Activated T-helper 1 cell treated with Interleukin-2 at 50 U/mL for 16 hours (primary cell): ENCODE data around the gene CXCR4.
"Not testable (repeated sequence)": the region's sequence is repeated elsewhere in the genome, so short reads cannot be mapped to it uniquely, and the experiment has no call there.

Experiments used
- DNase-seq: peaks from one replicate; pipeline ENCODE4 v3.0.0-alpha.2; 2020; ENCODE audit warnings: low read depth

The CXCR4 gene

DNA sequence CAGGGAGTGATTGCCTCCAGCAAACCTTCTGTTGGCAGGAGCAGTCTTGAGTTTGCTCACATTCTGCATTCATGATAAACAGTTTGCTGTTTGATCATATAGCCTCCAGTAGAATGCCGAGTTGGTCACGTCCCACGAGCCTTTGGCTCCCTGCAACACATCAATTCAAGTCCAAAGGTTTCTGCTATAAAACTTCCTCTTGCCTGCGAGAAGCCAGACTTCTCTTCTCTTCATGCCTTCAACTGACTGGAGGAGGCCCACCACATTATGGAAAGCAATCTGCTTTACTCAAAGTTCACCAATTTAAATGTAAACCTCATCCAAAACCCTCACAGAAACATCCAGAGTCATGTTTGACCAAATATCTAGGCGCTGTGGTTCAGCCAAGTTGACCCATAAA is 40.8 kb downstream of the CXCR4 start:
- no peak for DNase-seq

DNA sequence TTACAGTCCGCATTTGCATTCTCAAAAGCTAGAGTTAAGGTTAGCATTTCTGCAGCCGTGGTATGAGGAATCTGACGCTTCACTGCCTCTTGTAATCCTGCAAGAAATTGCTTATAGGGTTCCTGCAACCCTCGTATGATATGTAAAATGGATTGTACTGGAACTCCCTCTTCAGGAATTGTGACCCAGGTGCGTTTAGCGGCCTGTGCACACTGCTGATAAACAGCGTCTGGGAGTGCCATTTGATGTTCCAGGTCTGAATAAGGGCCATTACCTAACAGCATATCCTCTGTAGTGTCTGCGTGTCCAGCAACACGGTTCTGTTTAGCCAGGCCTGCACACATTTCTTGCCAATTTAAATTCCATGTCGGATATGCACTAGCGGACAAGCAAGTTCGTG is 42.5 kb downstream of the CXCR4 start:
- DNase-seq: no peak

DNA sequence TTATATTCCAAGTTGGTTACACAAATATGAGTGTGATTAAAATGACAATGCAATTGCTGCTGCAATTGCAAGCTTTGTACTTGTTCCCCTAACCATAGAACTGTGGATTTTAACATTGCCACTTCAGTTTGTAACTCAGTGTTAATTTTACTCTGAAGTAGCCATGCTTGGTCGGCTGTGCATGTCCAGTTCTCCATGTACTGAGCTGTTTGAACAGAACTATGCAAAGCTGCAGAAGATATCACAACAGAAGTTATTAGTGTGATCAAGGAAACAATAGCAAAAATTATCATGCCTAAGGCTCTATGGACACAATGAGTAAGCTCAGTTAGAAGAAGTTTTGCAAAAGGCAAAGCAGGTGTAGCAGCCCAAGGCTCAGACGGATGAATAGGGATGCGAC is 45.3 kb downstream of the CXCR4 start:
- DNase-seq: no peak

DNA sequence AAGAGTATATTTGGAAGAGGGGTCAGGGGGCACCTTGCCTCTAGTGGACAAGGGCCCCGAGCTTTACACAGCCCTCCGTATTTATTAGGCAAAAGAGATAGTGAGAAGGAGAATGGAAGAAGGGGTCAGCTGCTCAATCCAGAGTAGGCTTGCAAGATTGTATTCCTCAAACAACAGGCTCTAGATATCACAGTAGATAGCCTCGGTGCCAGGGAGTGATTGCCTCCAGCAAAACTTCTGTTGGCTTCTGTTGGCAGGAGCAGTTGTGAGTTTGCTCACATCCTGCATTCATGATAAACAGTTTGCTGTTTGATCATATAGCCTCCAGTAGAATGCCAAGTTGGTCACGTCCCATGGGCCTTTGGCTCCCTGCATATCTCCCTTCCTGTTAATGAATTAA is 46.1 kb downstream of the CXCR4 start:
- DNase-seq: not testable (repeated sequence)

DNA sequence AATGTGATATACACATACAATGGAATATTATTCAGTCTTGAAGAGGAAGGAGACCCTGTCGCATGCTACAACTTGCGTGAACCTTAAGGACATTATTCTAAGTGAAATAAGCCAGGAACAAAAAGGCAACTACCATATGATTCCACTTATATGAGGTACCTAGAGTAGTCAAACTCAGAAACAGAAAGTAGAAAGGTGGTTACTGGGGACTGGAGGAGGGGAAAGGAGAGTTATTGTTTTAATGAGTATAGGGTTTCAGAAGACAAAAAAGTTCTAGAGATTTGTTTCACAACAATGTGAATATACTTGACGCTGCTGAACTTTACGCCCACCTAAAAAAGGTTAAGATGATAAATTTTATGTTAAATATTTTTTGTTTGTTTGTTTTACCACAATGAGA is 47.0 kb downstream of the CXCR4 start:
- no peak for DNase-seq

DNA sequence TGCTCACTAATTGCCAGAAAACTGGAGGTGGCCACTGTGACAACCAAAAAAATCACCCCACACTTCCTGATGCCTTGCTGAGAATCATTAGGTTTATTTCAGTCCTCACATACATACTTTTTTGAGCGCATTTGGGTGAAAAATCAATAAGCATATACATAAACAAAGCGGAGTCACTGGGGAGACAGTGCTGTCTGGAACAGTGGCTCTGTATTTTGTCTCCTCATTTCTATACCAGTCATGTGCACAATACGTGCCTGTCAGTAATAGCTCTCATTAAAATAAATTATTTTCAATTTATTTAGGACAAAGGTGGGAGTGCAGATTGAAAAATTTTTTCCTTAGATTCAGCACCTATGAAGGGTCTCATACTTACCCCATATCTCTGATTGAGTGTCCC is 48.2 kb downstream of the CXCR4 start:
- no peak for DNase-seq

DNA sequence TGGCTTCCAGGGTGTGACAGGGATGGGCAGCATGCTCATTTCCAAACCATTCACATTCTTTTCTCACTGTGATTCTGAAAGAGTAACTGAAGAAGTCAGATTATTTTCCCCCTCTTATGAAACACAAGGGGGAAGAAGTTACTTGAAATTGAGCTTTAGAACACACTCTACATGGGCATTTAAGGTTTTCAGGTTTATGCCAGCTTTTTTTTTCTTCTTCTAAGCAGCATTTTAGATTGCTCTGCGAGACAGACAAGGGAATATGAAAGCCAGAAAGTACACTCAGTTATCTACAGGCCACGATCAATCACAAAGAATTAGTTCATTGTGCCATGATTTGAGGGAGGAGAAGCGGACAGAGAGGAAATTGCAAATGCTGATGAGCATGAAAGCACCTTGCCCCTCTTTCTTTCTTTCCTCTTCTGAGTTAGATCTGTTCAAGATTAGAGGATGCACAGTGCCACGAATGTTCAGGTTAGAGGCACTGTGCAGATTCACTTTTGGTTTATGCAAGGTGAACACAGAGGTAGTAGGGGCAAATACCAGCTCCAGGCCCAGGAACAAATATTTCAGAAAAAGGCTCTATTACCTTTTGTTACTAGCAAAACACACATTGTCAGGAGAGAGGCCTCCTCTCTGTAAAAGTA is 49.2 kb downstream of the CXCR4 start:
- DNase-seq: no peak

DNA sequence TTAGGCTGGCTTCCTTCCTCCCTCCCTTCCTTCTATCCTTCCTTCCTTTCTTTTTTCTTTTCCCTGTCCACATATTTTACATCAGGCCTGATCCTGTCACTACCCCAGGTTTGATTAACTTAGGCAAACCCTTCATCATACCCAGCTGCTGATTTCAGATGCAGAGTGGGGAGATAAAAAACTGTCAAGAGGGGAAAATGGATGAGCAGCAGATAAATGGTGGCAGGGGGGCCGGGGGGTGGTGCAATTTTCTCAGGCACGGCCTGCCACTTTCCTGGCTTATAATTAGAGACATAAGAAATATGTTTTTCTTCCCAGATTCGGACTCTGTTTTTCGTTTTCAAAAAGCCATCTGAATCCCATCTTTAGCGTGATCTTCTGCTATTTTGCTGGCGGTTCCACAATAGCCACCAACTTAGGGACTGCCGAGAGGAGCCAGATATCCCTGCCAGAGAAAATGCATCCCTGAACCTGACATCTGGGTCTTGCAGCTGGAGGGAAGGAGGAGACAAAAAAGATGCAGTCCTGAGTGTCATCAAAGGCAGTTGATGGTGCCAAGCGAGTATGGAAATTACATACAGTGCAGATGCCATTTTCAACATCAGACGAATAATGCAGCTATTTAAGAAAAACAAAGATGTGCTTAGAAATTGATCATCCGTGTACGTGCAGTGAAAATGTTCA is 49.9 kb downstream of the CXCR4 start:
- no peak for DNase-seq

DNA sequence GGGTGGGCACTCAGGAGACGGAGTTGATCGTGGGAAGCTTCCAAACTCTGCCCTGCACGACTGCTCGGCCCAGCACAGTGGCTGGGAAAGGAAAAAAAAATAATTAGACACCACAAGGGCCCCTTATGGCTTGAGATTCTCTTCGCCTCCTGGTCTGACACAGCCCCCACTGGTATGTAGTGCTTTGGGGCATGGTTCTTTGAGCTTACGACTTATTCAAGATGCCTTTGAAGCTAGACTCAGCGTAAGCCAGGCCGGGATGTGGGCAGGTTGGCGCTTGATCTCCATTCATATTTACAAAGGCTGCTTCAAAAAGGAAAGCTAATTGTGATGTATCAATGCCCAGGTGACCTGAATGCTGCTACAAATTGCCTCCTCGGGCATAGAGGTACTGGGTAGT is 50.5 kb downstream of the CXCR4 start:
- DNase-seq: no peak

DNA sequence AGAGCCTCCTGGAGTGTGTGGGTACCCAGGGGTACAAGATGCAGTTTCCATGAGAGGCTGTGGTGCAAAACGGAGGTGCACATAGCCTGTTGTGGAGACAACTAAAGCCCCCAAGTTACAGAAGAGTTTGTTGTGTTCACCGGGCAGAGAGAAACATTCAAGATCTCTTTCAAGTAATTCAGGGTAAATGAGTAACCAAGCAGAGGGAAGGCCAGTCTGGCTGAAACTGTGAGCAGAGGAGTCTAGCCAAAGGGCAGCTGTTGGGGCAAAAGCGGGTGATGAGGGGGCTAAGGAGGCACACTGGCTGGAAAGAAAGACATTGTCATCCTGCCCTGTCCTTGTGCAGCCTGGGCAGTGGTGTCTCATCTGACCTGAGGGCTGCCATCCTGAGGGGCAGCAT is 52.0 kb downstream of the CXCR4 start:
- no peak for DNase-seq

DNA sequence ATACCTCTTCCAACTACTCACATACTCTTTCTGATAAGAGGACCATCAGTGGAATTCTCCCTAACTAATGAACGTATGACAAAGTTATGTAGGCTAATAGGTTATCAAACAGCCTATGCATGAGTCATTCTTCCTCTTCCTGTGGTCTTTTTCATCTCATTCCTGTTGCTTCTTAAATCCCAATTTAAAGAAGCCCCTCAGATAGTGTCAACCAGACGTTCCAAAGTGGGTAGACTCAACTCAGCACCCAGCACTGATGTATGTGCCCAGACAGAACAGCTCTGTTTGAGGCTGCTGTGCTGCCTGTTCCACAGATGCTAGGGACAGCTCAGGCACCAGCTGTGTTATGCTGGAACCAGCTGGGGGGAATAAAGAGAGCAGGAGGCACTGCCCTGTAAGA is 52.6 kb downstream of the CXCR4 start:
- DNase-seq: no peak
